ENCODE data around the gene DIAPH2.

DIAPH2 gene

DNA sequence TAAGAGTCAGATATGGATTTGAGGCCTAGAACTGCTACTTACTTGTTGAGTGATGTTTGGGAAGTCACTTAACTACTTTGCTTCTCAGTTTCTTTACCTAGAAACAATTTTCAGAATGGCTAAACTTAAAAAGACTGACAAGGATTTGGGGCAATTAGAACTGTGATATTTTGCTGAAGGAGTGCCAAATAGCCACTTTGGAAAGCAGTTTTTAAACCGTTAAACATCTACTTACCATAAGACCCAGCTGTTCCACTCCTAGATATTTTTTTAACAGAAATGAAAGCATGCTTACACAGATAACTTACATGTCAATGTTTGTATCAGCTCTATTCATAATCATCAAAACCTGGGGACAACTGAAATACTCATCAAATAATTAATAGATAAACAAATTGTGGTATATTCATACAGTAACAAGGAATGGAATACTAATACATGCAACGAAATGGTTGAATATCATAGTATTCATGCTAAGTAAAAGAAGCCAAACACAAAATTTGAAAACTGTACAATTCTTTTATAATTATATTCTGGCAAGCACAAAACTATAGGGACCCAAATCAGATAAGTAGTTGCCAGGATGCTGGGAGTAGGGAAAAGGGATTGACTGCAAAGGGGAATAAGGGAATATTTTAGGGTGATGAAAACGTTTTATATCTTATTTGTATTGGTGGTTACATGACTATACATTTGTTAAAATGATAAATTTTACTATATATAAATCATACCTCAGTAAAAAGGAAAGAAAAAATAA, 223.1 kb downstream of the DIAPH2 start:
- Histone ChIP-seq H3K27ac (no peak overlapping the region), H3K4me3 (ENCODE audit: low read depth in 1 of 2, low read length in 1 of 2) (no peak overlapping the region), H3K9me3 (no peaks in the 10 kb centered on the region), H3K4me1 (ENCODE audit: control insufficient read depth in 1 of 2, insufficient read depth in 1 of 2, low read depth in 1 of 2, low read length in 1 of 2) (no peaks in the 10 kb centered on the region), H3K27me3 (no peaks in the 10 kb centered on the region), H3K36me3 (no peaks in the 10 kb centered on the region)
- TF ChIP-seq, protein P1, sequence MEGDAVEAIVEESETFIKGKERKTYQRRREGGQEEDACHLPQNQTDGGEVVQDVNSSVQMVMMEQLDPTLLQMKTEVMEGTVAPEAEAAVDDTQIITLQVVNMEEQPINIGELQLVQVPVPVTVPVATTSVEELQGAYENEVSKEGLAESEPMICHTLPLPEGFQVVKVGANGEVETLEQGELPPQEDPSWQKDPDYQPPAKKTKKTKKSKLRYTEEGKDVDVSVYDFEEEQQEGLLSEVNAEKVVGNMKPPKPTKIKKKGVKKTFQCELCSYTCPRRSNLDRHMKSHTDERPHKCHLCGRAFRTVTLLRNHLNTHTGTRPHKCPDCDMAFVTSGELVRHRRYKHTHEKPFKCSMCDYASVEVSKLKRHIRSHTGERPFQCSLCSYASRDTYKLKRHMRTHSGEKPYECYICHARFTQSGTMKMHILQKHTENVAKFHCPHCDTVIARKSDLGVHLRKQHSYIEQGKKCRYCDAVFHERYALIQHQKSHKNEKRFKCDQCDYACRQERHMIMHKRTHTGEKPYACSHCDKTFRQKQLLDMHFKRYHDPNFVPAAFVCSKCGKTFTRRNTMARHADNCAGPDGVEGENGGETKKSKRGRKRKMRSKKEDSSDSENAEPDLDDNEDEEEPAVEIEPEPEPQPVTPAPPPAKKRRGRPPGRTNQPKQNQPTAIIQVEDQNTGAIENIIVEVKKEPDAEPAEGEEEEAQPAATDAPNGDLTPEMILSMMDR (IDR thresholded peaks at IDR 0.05): no peak

DNA sequence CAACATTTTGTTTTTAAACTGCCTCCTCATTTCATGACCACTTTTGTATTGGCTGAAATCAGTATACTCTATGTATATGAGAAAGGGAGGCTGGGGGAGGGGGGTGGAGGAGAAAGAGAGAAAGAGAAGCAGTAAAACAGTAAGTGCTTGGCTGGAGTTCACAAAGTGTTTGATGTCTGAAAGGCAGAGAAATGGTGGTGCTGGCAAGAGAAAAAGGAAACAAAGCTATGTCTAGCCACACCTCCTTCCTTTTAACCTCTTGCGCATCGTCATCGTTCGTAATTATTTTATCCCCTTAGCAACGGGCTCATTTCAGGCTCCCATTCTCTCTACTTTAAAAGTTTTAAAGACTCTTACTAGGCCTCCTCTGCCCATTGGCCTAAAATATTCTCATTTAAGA, 224.6 kb downstream of the DIAPH2 start:
- Histone ChIP-seq H3K9me3 (no peaks in the 10 kb centered on the region), H3K27ac (no peak overlapping the region), H3K4me1 (ENCODE audit: control insufficient read depth in 1 of 2, insufficient read depth in 1 of 2, low read depth in 1 of 2, low read length in 1 of 2) (no peaks in the 10 kb centered on the region), H3K27me3 (no peaks in the 10 kb centered on the region), H3K36me3 (no peaks in the 10 kb centered on the region), H3K4me3 (ENCODE audit: low read depth in 1 of 2, low read length in 1 of 2) (no peak overlapping the region)
- TF ChIP-seq, protein P1 (IDR thresholded peaks at IDR 0.05): no peak

DNA sequence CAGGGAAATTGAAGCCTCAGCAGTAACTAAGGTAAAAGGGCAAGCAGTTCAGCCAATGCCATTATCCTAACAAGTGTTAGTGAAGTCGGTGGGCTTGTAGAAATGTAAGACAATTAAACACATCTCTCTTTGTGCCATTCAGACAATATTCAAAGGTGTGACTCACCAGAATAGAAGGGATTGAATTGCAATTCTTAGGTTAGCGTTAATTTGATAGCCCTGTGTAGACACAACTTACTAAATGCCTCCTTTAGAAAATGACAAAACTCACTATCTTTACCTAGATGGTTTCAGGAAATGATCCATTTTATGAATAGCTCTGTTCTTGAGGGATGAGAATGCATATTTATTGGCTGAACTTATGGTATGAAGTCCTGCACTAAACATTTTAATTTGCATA, 234.2 kb downstream of the DIAPH2 start:
- Histone ChIP-seq H3K27me3 (no peaks in the 10 kb centered on the region), H3K4me3 (ENCODE audit: low read depth in 1 of 2, low read length in 1 of 2) (no peak overlapping the region), H3K4me1 (ENCODE audit: control insufficient read depth in 1 of 2, insufficient read depth in 1 of 2, low read depth in 1 of 2, low read length in 1 of 2) (no peaks in the 10 kb centered on the region), H3K36me3 (no peaks in the 10 kb centered on the region), H3K9me3 (no peaks in the 10 kb centered on the region), H3K27ac (no peak overlapping the region)
- TF ChIP-seq, protein P1 (IDR thresholded peaks at IDR 0.05): no peak

DNA sequence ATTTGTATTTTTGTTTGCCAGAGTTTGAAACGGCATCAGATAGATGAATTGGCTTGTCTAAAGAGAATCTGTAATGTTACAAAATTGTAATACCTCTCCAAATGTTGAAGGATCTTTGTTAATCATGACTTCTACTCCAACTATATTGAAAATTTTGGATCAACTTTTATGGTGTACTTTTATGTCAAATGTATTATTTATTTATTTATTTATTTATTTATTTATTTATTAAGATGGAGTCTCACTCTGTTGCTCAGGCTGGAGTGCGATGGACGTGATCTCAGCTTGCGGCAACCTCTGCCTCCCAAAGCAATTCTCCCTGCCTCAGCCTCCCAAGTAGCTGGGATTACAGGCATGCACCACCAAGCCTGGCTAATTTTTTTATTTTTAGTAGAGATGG, 235.0 kb downstream of the DIAPH2 start:
- no peak overlapping the region for H3K27ac ChIP-seq
- no peaks in the 10 kb centered on the region for H3K9me3 ChIP-seq
- H3K4me1 ChIP-seq (ENCODE audit: control insufficient read depth in 1 of 2, insufficient read depth in 1 of 2, low read depth in 1 of 2, low read length in 1 of 2): peaks cover 5 to 6% of the 10 kb centered on the region in 2 experiments
- no peaks in the 10 kb centered on the region for H3K27me3 ChIP-seq
- H3K4me3 ChIP-seq (ENCODE audit: low read depth in 1 of 2, low read length in 1 of 2): no peak overlapping the region
- TF ChIP-seq, protein P1 (IDR thresholded peaks at IDR 0.05): no peak
- H3K36me3 ChIP-seq: no peaks in the 10 kb centered on the region

DNA sequence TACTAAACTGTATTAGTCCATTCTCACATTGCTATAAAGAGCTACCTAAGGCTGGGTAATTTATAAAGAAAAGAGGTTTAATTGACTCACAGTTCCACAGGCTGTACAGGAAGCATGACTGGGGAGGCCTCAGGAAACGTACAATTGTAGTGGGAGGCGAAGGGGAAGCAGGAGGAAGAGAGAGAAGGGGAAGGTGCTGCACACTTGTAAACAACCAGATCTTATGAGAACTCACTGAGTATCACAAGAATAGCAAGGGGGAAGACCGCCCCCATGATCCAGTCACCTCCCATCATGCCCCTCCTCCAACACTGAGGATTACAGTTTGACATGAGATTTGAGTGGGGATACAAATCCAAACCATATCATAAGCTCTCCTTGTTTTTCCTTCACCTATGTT, 239.9 kb downstream of the DIAPH2 start:
- TF ChIP-seq, protein P1 (IDR thresholded peaks at IDR 0.05): no peak
- H3K27me3 ChIP-seq: no peaks in the 10 kb centered on the region
- H3K4me3 ChIP-seq (ENCODE audit: low read depth in 1 of 2, low read length in 1 of 2): no peak overlapping the region
- no peaks in the 10 kb centered on the region for H3K36me3 ChIP-seq
- H3K9me3 ChIP-seq: no peaks in the 10 kb centered on the region
- peak overlapping the region; percentile 10 for H3K27ac ChIP-seq
- H3K4me1 ChIP-seq (ENCODE audit: control insufficient read depth in 1 of 2, insufficient read depth in 1 of 2, low read depth in 1 of 2, low read length in 1 of 2): peaks cover 6 to 7% of the 10 kb centered on the region in 2 experiments

All from neutrophil (primary cell).